PC-9 (cell line): ENCODE measurements around the gene TCTN3. TPM values are rescaled to one million over a fixed set of nuclear protein-coding genes. Genes with fewer than 3 reads are reported as not detected.

Source experiments
- BruUV-seq: library from RNA; stranded (reverse); fragments of 400-500 nt; replicated peaks from 2 replicates; lab custom pipeline; 2021; lab: Mats Ljungman, UMichigan
- CTCF ChIA-PET: fragments of 300-600 bp; sonication (Branson Sonifier 250); formaldehyde crosslinking; loops from one replicate; lab custom pipeline; 2022; ENCODE audit warnings: antibody characterized with exemption; lab: Charles Lee
- POLR2A ChIA-PET: fragments of 300-600 bp; sonication (Branson Sonifier 250); formaldehyde crosslinking; loops from one replicate; lab custom pipeline; 2022; ENCODE audit warnings: antibody characterized with exemption; ENCODE audit not compliant: unreplicated experiment; lab: Charles Lee
- DNase-seq, 2 experiments: peaks; one replicate each; pipeline versions ENCODE4 v3.0.0 to v3.0.0-alpha.2; 2015 to 2022; ENCODE audit warnings: mixed read lengths in 1 of 2
- H2AFZ ChIP-seq: fragments of 200-600 bp; sonication (generic); 2 replicates; pipeline ENCODE4 v1.8.1; 2017; ENCODE audit warnings: antibody characterized with exemption
- H3F3A ChIP-seq: fragments of 200-600 bp; sonication (generic); 2 replicates; pipeline ENCODE4 v1.8.1; 2017; ENCODE audit warnings: antibody characterized with exemption, mild to moderate bottlenecking, low read depth; ENCODE audit not compliant: insufficient read depth
- H3K27ac ChIP-seq: fragments of 200-600 bp; sonication (generic); 2 replicates; pipeline ENCODE4 v1.6.1; 2016; ENCODE audit warnings: mixed run types
- H3K27me3 ChIP-seq: fragments of 200-600 bp; sonication (generic); 2 replicates; pipeline ENCODE4 v1.6.1; 2016; ENCODE audit warnings: low read depth, mixed run types; ENCODE audit not compliant: insufficient read depth
- H3K36me3 ChIP-seq: fragments of 200-600 bp; sonication (generic); 2 replicates; pipeline ENCODE4 v1.6.1; 2016; ENCODE audit warnings: low read depth, mixed run types
- H3K4me1 ChIP-seq: fragments of 200-600 bp; sonication (generic); replicated peaks from 2 replicates; pipeline ENCODE4 v1.6.1; 2016; ENCODE audit warnings: mixed run types; ENCODE audit not compliant: insufficient read depth
- H3K4me2 ChIP-seq: fragments of 200-600 bp; sonication (generic); 2 replicates; pipeline ENCODE4 v1.6.1; 2017; ENCODE audit warnings: mixed run types
- H3K4me3 ChIP-seq: fragments of 200-600 bp; sonication (generic); 2 replicates; pipeline ENCODE4 v1.6.1; 2016; ENCODE audit warnings: mixed run types
- H3K79me2 ChIP-seq: fragments of 200-600 bp; sonication (generic); 2 replicates; pipeline ENCODE4 v1.6.1; 2017; ENCODE audit warnings: low read depth, mixed run types
- H3K9me2 ChIP-seq: fragments of 200-600 bp; sonication (generic); 2 replicates; pipeline ENCODE4 v1.8.1; 2017; ENCODE audit warnings: mild to moderate bottlenecking; ENCODE audit not compliant: insufficient read depth
- H3K9me3 ChIP-seq: fragments of 200-600 bp; sonication (generic); 2 replicates; pipeline ENCODE4 v1.8.1; 2016; ENCODE audit warnings: low read depth; ENCODE audit not compliant: insufficient read depth
- H4K20me1 ChIP-seq: fragments of 200-600 bp; sonication (generic); 2 replicates; pipeline ENCODE4 v1.8.1; 2017; ENCODE audit not compliant: insufficient read depth
- CTCF ChIP-seq: fragments of 200-600 bp; sonication (generic); conservative IDR thresholded peaks from 2 replicates; pipeline ENCODE4 v1.6.1; 2017; ENCODE audit warnings: mixed run types, antibody characterized with exemption, mild to moderate bottlenecking, moderate library complexity
- EZH2 ChIP-seq: fragments of 200-600 bp; sonication (generic); IDR thresholded peaks from 2 replicates; pipeline ENCODE4 v1.8.0; 2017; ENCODE audit warnings: antibody characterized with exemption, low read depth
- intact Hi-C: fragments of 100-400 bp; cut with micrococcal nuclease; formaldehyde crosslinking; loops from one replicate; pipeline ENCODE4 v1.10.0; 2022; ENCODE audit not compliant: unreplicated experiment
- total RNA-seq: library from RNA; stranded (reverse); gene quantifications from 2 replicates; pipeline ENCODE4 v1.2.3, GENCODE V29; 2021

TCTN3 gene
- total RNA-seq, 1 experiment from 2014 or later: 18.1 TPM

- no peak overlapping the region for H2AFZ ChIP-seq
- no peak overlapping the region for H3K4me2 ChIP-seq
- H3K79me2 ChIP-seq: no peaks in the 10 kb centered on the region
- H3K27ac ChIP-seq: no peak overlapping the region
- no peak overlapping the region for H3K4me3 ChIP-seq
- intact Hi-C loops: no loop called here
- DNase-seq: no peak
- no peaks in the 10 kb centered on the region for H3K9me2 ChIP-seq
- TF ChIP-seq EZH2 (no peak), CTCF (no peak)
- H3K9me3 ChIP-seq: no peaks in the 10 kb centered on the region
- H3K4me1 ChIP-seq: peaks cover 18% of the 10 kb centered on the region
- no peaks in the 10 kb centered on the region for H4K20me1 ChIP-seq
- ChIA-PET CTCF (no interaction called here), POLR2A (interaction anchor here (0.5 kb wide), 1 partner anchor 28 kb away, joined by 4 read pairs; no protein-coding TSS in a partner anchor)
- no peaks in the 10 kb centered on the region for H3K36me3 ChIP-seq
- no peaks in the 10 kb centered on the region for H3K27me3 ChIP-seq
- no TSS peak for BruUV-seq
- peaks cover 7% of the 10 kb centered on the region; the same call in 1 of the 2 replicates for H3F3A ChIP-seq
These were observed 23.1 kb upstream of the TCTN3 start for GRCh38 chr10:95716866-95717265.

- no TSS peak for BruUV-seq
- intact Hi-C loops: no loop called here
- ChIA-PET POLR2A (no interaction called here), CTCF (no interaction called here)
- Histone ChIP-seq H3K4me3 (no peak overlapping the region), H4K20me1 (no peaks in the 10 kb centered on the region), H3K27ac (no peak overlapping the region), H3K9me2 (no peaks in the 10 kb centered on the region), H3K27me3 (no peaks in the 10 kb centered on the region), H3K79me2 (no peaks in the 10 kb centered on the region), H3K36me3 (no peaks in the 10 kb centered on the region), H3K9me3 (no peaks in the 10 kb centered on the region), H2AFZ (no peak overlapping the region), H3K4me1 (peaks cover 14% of the 10 kb centered on the region), H3K4me2 (no peak overlapping the region), H3F3A (peaks cover 6% of the 10 kb centered on the region; the same call in 1 of the 2 replicates)
- no peak for TF ChIP-seq CTCF
- TF ChIP-seq EZH2: no peak
- DNase-seq: no peak
These were observed 22.7 kb upstream of the TCTN3 start for GRCh38 chr10:95716466-95716865.

- CTCF ChIA-PET: no interaction called here
These were observed 17.8 kb upstream of the TCTN3 start for GRCh38 chr10:95711492-95711891.

More at GRCh38 chr10:95711492-95711891, 17.8 kb upstream of the TCTN3 start:
- intact Hi-C loops: no loop called here
- Histone ChIP-seq H3K4me2 (no peak overlapping the region), H3K9me3 (no peaks in the 10 kb centered on the region), H4K20me1 (no peaks in the 10 kb centered on the region), H3K27ac (no peak overlapping the region), H3K4me1 (no peaks in the 10 kb centered on the region), H3K79me2 (no peaks in the 10 kb centered on the region), H3K9me2 (no peaks in the 10 kb centered on the region), H3F3A (no peaks in the 10 kb centered on the region), H2AFZ (no peak overlapping the region), H3K27me3 (no peaks in the 10 kb centered on the region), H3K4me3 (no peak overlapping the region), H3K36me3 (no peaks in the 10 kb centered on the region)
- POLR2A ChIA-PET: no interaction called here
- no peak for DNase-seq
- TF ChIP-seq CTCF: no peak
- no peak for TF ChIP-seq EZH2
- BruUV-seq: no TSS peak
